ENCODE results near the gene TRMT44. TPM values are rescaled to one million over a fixed set of nuclear protein-coding genes. Genes with fewer than 3 reads are reported as not detected.

The TRMT44 gene
- total RNA-seq, 4 donors from 2014 or later = 39.0 to 61.0 (median 49.2) TPM

DNA sequence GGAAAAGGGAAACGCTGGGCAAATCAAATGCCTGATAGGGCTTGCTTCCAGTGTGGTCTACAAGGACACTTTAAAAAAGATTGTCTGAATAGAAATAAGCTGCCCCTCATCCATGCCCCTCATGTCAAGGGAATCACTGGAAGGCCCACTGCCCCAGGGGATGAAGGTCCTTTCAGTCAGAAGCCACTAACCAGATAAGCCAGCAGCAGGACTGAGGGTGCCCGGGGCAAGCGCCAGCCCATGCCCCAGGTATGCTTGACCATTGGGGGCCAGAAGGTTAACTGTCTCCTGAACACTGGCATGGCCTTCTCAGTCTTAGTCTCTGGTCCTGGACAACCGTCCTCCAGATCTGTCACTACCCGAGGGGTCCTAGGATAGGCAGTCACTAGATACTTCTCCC, 17.8 kb upstream of the TRMT44 start:
- no peak for DNase-seq (ENCODE audit: low spot score in 2 of 2)
- WGBS, 2 donors = 86% methylated on average over 5 of the region's 5 CpGs
- TF ChIP-seq, protein P1, sequence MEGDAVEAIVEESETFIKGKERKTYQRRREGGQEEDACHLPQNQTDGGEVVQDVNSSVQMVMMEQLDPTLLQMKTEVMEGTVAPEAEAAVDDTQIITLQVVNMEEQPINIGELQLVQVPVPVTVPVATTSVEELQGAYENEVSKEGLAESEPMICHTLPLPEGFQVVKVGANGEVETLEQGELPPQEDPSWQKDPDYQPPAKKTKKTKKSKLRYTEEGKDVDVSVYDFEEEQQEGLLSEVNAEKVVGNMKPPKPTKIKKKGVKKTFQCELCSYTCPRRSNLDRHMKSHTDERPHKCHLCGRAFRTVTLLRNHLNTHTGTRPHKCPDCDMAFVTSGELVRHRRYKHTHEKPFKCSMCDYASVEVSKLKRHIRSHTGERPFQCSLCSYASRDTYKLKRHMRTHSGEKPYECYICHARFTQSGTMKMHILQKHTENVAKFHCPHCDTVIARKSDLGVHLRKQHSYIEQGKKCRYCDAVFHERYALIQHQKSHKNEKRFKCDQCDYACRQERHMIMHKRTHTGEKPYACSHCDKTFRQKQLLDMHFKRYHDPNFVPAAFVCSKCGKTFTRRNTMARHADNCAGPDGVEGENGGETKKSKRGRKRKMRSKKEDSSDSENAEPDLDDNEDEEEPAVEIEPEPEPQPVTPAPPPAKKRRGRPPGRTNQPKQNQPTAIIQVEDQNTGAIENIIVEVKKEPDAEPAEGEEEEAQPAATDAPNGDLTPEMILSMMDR (IDR thresholded peaks at IDR 0.05) = no peak
- no peak for TF ChIP-seq POLR2A (IDR thresholded peaks at IDR 0.05)
- H3K4me3 ChIP-seq (ENCODE audit: low read depth, poor library complexity, severe bottlenecking) = no peak overlapping the region
- intact Hi-C loops (cut with DNase I; ENCODE audit: low total_unique reads) = no loop called here

DNA sequence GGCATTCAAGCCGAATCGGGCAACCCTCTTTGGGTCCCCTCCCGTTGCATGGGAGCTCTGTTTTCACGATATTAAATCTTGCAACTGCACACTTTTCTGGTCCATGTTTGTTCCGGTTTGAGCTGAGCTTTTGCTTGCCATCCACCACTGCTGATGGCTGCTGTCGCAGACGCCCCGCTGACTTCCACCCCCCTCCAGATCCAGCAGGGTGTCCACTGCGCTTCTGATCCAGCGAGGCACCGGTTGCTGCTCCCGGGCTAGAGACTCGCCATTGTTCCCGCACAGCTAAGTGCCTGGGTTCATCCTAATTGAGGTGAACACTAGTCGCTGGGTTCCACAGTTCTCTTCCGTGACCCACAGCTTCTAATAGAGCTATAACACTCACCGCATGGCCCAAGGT, 13.3 kb upstream of the TRMT44 start:
- intact Hi-C loops (cut with DNase I; ENCODE audit: low total_unique reads) = no loop called here
- 81 to 84% methylated on average over 17 of the region's 17 CpGs for WGBS, 2 donors
- TF ChIP-seq, protein P1 (IDR thresholded peaks at IDR 0.05) = no peak
- TF ChIP-seq POLR2A (IDR thresholded peaks at IDR 0.05) = no peak
- no peak for DNase-seq (ENCODE audit: low spot score in 2 of 2)
- no peak overlapping the region for H3K4me3 ChIP-seq (ENCODE audit: low read depth, poor library complexity, severe bottlenecking)

DNA sequence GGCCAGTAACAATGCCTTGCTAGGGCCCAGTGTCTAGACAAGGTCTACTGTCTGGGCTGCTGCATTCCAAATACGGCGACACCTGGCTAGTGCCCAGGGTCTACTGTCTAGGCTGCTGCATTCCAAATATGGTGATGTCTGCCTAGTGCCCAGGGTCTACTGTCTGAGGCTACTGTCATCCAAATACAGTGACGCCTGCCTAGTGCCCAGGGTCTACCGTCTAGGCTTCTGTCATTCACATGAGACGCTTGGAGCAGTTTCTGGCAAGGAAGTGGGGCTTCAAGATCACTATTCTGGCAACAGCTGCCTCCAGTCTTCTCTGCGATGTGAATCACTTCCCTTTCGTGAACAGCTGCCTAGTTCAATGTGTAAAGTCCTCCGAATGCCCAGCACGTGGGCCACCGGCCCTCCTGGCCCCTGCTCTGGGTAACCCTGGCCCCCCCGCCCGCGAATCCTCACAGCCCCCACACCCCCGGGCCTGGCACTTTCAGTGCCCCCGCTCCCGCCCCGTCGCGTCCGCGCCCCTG, 12.8 kb upstream of the TRMT44 start:
- intact Hi-C loops (cut with DNase I; ENCODE audit: low total_unique reads) = no loop called here
- WGBS, 2 donors = 0 to 3% methylated on average over 7 to 19 of the region's 21 CpGs
- no peak for TF ChIP-seq POLR2A (IDR thresholded peaks at IDR 0.05)
- TF ChIP-seq, protein P1 (IDR thresholded peaks at IDR 0.05) = peak in 1 of 3 donors; percentile 36
- peak; percentile 44 to 88 for DNase-seq (ENCODE audit: low spot score in 2 of 2)
- H3K4me3 ChIP-seq (ENCODE audit: low read depth, poor library complexity, severe bottlenecking) = peak overlapping the region; percentile 58

DNA sequence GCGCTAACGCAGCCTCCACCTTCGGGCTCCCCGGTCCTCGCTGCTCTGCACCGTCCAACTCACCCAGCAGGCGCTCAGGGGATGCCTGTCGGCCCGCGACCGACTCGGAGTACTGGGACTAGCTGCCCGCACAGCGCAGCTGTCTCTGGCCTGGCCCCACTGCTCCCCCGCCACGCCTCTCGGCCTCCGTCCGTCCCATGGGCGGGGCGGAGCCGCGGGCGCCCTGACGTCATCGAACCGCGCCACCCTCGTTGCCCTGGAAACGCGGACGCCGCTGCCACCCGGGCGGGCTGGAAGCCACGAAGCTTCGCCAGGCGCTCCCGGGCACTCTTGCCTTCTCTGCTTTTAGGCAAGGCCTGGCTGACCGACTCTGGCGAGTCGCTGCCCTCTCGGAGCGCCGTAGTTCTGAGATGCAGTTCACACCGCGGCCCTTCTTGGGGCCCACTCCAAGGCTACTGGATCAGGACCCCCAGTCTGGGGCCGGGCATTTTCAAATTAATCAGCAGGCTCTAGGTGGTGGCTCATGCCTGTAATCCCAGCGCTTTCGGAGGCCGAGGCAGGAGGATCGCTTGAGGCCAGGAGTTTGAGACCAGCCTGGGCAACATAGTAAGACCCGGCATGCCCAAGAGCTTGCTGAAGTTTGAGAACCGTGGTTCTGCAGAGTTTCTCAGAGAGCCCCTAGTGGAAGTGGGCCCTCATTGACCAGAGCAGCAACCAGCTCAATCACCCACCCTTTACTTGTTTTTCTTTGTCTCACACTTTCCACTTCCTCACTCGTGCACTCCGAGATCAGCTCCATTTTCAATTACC, 12.1 kb upstream of the TRMT44 start:
- WGBS, 2 donors = 4% methylated on average over 20 to 33 of the region's 56 CpGs
- DNase-seq (ENCODE audit: low spot score in 2 of 2) = peak; percentile 80 to 97
- TF ChIP-seq, protein P1 (IDR thresholded peaks at IDR 0.05) = no peak
- TF ChIP-seq POLR2A (IDR thresholded peaks at IDR 0.05) = no peak
- intact Hi-C loops (cut with DNase I; ENCODE audit: low total_unique reads) = no loop called here
- peak overlapping the region; percentile 58 for H3K4me3 ChIP-seq (ENCODE audit: low read depth, poor library complexity, severe bottlenecking)

DNA sequence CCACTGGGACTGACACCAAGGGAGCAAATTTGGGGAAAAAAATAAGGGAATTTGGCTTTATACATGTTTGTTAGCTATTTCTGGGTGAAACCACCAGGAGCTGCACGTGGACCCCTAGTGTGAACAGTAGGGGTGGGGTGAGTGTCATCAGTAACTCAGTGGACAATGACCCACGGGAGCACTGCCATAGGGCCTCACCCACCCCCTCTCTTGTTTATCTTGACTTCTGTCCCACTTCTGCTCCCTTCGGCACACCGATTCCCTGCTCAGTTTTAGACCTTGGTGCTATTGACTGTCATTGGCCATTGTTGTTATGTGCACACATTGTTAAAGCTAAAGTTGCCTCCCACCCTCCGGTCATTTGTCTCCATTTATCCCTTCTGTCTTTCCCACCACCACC, 9.0 kb upstream of the TRMT44 start:
- no peak for DNase-seq (ENCODE audit: low spot score in 2 of 2)
- intact Hi-C loops (cut with DNase I; ENCODE audit: low total_unique reads) = no loop called here
- WGBS, 2 donors = 89 to 93% methylated on average over 5 of the region's 5 CpGs
- H3K4me3 ChIP-seq (ENCODE audit: low read depth, poor library complexity, severe bottlenecking) = no peak overlapping the region
- TF ChIP-seq POLR2A (IDR thresholded peaks at IDR 0.05) = no peak
- TF ChIP-seq, protein P1 (IDR thresholded peaks at IDR 0.05) = no peak
